ENCODE data around the gene CA9.
"Not testable (repeated sequence)": the region's sequence is repeated elsewhere in the genome, so short reads cannot be mapped to it uniquely, and the experiment has no call there.

Gene CA9

DNA sequence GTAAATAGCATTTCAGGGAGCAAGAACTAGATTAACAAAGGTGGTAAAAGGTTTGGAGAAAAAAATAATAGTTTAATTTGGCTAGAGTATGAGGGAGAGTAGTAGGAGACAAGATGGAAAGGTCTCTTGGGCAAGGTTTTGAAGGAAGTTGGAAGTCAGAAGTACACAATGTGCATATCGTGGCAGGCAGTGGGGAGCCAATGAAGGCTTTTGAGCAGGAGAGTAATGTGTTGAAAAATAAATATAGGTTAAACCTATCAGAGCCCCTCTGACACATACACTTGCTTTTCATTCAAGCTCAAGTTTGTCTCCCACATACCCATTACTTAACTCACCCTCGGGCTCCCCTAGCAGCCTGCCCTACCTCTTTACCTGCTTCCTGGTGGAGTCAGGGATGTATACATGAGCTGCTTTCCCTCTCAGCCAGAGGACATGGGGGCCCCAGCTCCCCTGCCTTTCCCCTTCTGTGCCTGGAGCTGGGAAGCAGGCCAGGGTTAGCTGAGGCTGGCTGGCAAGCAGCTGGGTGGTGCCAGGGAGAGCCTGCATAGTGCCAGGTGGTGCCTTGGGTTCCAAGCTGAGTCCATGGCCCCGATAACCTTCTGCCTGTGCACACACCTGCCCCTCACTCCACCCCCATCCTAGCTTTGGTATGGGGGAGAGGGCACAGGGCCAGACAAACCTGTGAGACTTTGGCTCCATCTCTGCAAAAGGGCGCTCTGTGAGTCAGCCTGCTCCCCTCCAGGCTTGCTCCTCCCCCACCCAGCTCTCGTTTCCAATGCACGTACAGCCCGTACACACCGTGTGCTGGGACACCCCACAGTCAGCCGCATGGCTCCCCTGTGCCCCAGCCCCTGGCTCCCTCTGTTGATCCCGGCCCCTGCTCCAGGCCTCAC, at the start of gene CA9:
CA9 (plus strand) TSS at position 797 of the 893 bp plus-strand sequence; CDS start at position 829, 32 bp downstream.
- H3K9me3 Mint-ChIP-seq = no peaks in the 10 kb centered on the region
- H3K27ac Mint-ChIP-seq = peak within 1 kb of the TSS; percentile 76
- H3K4me3 Mint-ChIP-seq = peak within 1 kb of the TSS; percentile 73

DNA sequence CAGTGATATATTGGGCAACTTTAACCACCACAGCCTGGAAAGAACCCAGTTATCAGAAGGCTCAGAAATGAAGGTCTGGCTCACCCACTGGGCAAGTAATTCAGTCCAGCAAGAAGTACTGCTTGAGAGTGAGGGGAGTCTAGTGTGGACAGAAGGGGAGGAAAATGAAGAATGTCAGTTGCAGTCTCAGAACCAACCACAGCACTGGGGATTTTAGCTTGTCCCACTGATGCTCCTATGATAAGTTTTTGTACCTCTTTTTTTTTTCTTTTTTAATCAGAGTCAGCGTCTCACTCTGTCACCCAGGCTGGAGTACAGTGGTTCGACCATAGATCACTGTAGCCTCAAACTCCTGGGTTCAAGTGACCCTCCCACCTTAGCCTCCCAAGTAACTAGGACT, 46.2 kb upstream of the CA9 start:
- no peaks in the 10 kb centered on the region for H3K4me1 Mint-ChIP-seq
- no peaks in the 10 kb centered on the region for H3K36me3 Mint-ChIP-seq
- no peak overlapping the region for H3K27ac Mint-ChIP-seq
- no peak overlapping the region for H3K4me3 Mint-ChIP-seq
- H3K9me3 Mint-ChIP-seq = no peaks in the 10 kb centered on the region
- no peaks in the 10 kb centered on the region for H3K27me3 Mint-ChIP-seq

More for the DNA sequence above, at the start of gene CA9:
- Mint-ChIP-seq H3K27me3 (no peaks in the 10 kb centered on the region), H3K4me1 (peaks cover 16% of the 10 kb centered on the region), H3K36me3 (no peaks in the 10 kb centered on the region)

DNA sequence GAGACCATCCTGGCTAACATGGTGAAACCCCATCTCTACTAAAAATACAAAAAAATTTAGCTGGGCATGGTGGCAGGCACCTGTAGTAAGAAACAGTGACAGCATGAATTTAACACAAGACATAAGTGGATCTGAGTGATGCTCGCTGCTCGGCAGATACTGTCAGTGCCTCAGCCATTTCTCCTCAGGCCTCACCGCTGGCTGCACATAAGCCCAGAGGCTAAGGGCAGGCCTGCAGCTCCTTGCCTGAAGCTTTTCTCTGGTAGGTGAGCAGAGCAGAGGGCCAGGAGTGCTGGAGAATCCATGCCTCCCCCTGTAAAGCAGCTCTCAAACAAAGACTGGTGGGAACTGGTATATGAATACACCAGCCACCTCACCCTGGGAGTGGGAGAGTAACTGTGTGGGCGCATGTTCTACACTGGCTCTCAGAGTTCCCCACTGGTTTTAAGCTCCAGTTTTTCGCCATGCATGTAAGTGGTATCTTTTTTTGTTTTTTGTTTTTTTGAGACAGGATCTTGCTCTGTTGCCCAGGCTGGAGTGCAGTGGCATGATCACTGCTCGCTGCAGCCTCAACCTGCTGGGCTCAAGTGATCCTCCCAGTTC, 45.2 kb upstream of the CA9 start:
- no peaks in the 10 kb centered on the region for H3K27me3 Mint-ChIP-seq
- no peak overlapping the region for H3K27ac Mint-ChIP-seq
- no peaks in the 10 kb centered on the region for H3K36me3 Mint-ChIP-seq
- H3K4me1 Mint-ChIP-seq = no peaks in the 10 kb centered on the region
- H3K9me3 Mint-ChIP-seq = no peaks in the 10 kb centered on the region
- H3K4me3 Mint-ChIP-seq = no peak overlapping the region

DNA sequence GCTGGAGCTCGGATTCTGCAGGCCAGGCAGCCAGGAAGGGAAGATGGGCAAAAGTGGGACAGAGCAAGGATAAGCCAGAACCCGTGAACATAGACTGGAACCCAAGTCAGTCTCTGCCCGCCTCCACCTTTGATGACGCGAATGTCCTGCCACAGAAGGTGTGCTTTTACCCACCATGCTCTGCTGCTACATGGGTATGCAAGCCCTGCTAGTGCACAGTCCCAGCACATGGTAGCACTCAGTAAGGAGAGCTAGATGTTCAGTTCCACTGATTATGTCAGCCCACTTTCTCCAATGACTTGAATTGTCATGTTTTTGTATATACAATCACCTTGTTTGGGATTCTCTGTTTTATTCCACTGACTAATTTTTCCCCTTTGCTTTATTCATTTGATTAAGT, 44.1 kb upstream of the CA9 start:
- Mint-ChIP-seq H3K9me3 (no peaks in the 10 kb centered on the region), H3K27me3 (no peaks in the 10 kb centered on the region), H3K4me1 (peaks cover under 1% of the 10 kb centered on the region), H3K36me3 (no peaks in the 10 kb centered on the region), H3K27ac (no peak overlapping the region), H3K4me3 (no peak overlapping the region)

DNA sequence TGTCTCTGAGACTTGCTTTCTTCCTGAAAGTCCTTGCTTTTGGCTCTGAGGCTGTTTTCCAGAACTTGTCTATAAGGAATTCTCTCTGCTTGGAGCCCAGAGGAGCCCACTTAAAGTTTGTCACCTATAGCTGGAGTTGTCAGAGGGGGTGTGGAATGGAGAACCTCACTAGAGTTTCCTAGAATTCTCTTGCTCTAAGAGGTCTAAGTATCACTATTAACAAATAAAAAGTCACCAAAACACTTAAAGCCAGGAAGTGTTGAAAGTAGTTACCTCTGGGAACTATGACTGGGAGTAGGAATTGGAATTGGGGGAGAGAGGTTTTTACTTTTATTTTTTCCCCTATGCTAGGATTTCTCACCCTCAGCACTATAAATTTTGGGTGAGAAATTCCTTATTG, 38.0 kb upstream of the CA9 start:
- no peaks in the 10 kb centered on the region for H3K27me3 Mint-ChIP-seq
- H3K4me1 Mint-ChIP-seq = peaks cover 55% of the 10 kb centered on the region
- peaks cover 3% of the 10 kb centered on the region for H3K36me3 Mint-ChIP-seq
- no peaks in the 10 kb centered on the region for H3K9me3 Mint-ChIP-seq
- peak overlapping the region; percentile 35 for H3K27ac Mint-ChIP-seq
- no peak overlapping the region for H3K4me3 Mint-ChIP-seq

DNA sequence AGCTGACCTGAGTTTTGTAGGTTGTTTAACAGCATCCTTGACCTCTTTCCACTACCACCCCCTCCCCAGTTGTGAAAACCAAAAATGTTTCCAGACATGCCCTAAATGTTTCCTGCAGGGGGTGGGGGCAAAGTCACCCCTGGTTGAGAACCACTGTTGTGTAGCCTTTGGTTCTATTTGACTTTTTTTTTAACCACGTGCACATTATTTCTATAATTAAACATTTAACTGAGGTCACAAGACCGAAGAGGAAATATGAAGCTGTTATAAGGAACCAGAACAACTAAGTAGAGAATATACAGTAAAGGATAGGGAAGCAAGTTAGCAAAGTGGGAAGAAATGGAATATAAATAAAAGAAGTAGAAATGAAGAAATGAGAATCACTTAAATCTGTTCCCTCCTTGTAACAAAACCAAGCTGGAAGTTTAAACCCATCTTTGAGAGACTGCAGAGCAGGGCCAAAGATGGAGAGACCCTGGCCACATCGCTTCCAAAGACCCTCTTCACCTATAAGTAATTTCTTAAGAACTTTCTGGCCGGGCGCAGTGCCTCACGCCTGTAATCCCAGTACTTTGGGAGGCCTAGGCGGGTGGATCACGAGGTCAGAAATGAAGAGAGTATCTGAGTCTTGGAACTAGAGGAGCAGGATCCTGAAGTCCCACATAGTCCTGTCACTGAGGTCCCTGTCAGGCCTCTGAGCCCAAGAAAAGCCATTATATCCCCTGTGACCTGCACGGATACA, 37.4 kb upstream of the CA9 start:
- H3K36me3 Mint-ChIP-seq = peaks cover 3% of the 10 kb centered on the region
- H3K27ac Mint-ChIP-seq = peak overlapping the region; percentile 35
- H3K4me3 Mint-ChIP-seq = peak overlapping the region; percentile 27
- H3K27me3 Mint-ChIP-seq = no peaks in the 10 kb centered on the region
- peaks cover 60% of the 10 kb centered on the region for H3K4me1 Mint-ChIP-seq
- H3K9me3 Mint-ChIP-seq = no peaks in the 10 kb centered on the region

DNA sequence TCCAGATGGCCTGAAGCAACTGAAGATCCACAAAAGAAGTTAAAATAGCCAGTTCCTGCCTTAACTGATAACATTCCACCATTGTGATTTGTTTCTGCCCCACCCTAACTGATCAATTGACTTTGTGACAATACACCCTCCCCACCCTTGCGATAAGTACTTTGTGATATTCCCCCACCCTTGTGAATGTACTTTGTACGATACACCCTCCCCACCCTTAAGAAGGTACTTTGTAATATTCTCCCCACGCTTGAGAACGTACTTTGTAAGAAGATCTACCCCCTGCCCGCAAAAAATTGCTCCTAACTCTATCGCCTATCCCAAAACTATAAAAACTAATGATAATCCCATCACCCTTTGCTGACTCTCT, 36.9 kb upstream of the CA9 start:
- not testable (repeated sequence) for H3K27ac Mint-ChIP-seq, H3K36me3 Mint-ChIP-seq, H3K9me3 Mint-ChIP-seq, H3K27me3 Mint-ChIP-seq, H3K4me3 Mint-ChIP-seq
- peaks cover 65% of the 10 kb centered on the region for H3K4me1 Mint-ChIP-seq

DNA sequence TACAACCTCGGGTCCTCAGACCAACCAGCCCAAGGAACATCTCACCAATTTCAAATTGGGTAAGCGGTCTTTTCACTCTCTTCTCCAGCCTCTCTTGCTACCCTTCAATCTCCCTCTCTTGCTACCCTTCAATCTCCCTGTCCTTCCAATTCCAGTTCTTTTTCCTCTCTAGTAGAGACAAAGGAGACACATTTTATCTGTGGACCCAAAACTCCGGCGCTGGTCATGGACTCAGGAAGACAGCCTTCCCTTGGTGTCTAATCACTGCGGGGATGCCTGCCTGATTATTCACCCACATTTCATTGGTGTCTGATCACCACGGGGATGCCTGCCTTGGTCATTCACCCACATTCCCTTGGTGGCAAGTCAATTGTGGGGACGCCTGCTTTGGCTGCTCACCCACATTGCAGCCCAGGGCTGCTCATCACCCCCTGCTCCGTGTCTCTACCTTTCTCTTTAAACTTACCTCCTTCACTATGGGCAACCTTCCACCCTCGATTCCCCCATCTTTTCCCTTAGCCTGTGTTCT, 36.2 kb upstream of the CA9 start:
- not testable (repeated sequence) for H3K4me3 Mint-ChIP-seq, H3K36me3 Mint-ChIP-seq, H3K27me3 Mint-ChIP-seq, H3K9me3 Mint-ChIP-seq
- Mint-ChIP-seq H3K27ac (peak overlapping the region; percentile 63), H3K4me1 (peaks cover 66% of the 10 kb centered on the region)

DNA sequence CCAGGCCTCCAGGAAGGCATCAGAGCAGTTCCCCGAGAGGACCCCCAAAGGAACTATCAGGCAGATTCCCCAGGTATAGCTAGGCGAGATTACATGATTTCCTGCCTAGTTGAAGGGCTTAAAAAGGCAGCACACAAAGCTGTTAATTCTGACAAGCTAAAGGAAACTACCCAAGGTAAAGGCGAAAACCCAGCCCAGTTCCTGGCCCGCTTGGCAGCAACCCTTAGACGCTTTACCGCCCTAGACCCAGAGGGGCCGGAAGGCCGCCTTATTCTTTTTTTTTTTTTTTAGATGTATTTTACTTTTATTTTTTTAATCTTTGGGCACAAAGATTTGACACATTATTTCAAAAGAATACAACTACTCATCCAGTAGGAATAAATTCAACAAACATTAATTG, 35.0 kb upstream of the CA9 start:
- not testable (repeated sequence) for H3K36me3 Mint-ChIP-seq, H3K9me3 Mint-ChIP-seq, H3K4me3 Mint-ChIP-seq, H3K27me3 Mint-ChIP-seq
- Mint-ChIP-seq H3K27ac (peak overlapping the region; percentile 74), H3K4me1 (peaks cover 74% of the 10 kb centered on the region)

DNA sequence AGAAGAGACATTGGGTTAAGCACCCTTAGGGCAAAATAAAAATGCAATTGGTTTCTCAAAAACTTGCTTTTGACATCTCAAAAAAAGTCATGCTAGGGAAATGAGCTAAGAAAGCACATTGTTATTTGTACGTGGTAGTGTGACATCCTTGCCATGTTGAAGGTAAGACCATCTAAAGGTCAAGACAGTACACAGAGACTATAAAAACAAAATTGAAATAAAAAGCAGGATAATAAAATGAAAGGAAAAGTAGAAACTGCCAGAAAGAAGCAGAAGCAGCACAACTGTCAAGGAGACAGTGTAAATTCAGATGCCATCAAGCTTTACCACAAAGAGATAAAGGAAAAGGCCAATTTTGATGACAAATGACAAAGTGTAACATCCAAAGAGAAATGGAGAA, 34.5 kb upstream of the CA9 start:
- Mint-ChIP-seq H3K4me3 (peak overlapping the region; percentile 52), H3K27ac (peak overlapping the region; percentile 87), H3K4me1 (peaks cover 74% of the 10 kb centered on the region)
- H3K36me3 Mint-ChIP-seq, H3K9me3 Mint-ChIP-seq, H3K27me3 Mint-ChIP-seq: not testable (repeated sequence)

DNA sequence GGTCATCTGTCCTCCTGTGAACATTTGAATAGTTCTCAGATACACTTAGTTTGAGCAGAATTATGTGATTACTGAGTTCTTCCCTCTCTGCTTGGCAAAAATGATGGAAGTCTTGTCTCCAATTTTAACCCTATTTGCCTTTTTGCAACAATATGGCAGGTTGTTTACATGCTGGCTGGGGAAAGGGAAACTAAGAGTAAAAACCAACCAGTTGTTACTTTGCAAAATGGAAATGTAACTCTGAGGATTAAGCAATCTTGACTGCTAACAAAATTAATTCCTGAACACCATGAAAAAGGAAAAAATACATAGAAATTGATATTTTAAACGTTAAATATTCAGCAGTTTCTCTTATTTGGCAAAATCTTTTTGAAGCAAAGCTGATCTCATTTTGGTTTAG, 34.1 kb upstream of the CA9 start:
- peak overlapping the region; percentile 87 for H3K27ac Mint-ChIP-seq
- peaks cover 3% of the 10 kb centered on the region for H3K36me3 Mint-ChIP-seq
- no peaks in the 10 kb centered on the region for H3K27me3 Mint-ChIP-seq
- H3K4me3 Mint-ChIP-seq = peak overlapping the region; percentile 52
- no peaks in the 10 kb centered on the region for H3K9me3 Mint-ChIP-seq
- peaks cover 77% of the 10 kb centered on the region for H3K4me1 Mint-ChIP-seq

DNA sequence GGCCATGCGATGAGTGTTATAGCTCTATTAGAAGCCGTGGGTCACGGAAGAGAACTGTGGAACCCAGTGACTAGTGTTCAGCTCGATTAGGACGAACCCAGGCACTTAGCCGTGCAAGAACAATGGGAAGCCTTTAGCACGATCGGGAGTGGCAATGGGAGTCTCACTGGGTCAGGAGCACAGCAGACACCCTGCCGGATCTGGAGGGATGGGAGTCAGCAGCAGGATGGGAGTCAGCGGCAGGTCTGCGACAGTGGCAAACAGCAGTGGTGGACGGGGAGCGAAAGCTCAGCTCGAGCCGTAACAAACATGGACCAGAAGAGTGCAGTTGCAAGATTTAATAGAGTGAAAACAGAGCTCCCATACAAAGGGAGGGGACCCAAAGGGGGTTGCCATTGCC, 33.3 kb upstream of the CA9 start:
- H3K9me3 Mint-ChIP-seq, H3K27ac Mint-ChIP-seq, H3K27me3 Mint-ChIP-seq, H3K4me3 Mint-ChIP-seq, H3K36me3 Mint-ChIP-seq: not testable (repeated sequence)
- peaks cover 74% of the 10 kb centered on the region for H3K4me1 Mint-ChIP-seq

DNA sequence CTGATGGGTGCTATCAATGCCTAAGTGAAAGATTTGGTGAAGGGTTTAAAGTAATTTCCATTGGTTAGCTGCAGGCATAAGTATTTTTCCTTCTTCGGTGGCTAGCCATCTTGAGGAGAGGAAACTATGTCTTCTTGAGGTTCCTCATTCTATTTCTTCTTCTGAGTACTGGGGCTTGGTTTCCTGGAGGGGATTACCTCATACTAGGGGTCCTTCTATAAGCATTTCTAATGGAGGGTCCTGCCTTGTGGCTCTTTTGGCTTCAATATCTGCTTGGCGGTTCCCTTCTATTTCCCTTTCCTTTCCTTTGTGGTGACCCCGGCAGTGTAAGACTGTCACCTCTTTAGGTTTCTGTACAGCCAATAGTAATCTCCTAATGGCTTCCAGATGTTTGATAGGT, 32.2 kb upstream of the CA9 start:
- H3K27me3 Mint-ChIP-seq, H3K4me3 Mint-ChIP-seq, H3K9me3 Mint-ChIP-seq, H3K27ac Mint-ChIP-seq, H3K36me3 Mint-ChIP-seq: not testable (repeated sequence)
- H3K4me1 Mint-ChIP-seq = peaks cover 69% of the 10 kb centered on the region

DNA sequence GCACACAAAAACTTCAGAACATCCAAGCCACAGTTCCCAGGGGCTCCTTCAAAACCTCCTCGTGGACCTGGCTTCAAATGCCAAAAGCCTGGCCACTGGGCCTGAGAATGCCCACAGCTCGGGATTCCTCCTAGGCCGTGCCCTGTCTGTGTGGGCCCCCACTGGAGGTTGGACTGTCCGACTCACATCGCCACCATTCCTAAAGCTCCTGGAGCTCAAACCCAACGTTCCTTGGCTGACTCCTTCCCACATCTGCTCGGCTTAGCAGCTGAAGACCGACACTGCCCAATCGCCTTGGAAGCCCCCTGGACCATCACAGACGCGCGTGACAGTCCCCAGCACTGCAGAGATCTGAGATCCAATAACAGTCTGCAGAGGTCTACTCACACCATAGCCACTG, 30.7 kb upstream of the CA9 start:
- Mint-ChIP-seq H3K27ac (no peak overlapping the region), H3K36me3 (peaks cover 3% of the 10 kb centered on the region), H3K4me1 (peaks cover 64% of the 10 kb centered on the region), H3K27me3 (no peaks in the 10 kb centered on the region), H3K4me3 (no peak overlapping the region), H3K9me3 (no peaks in the 10 kb centered on the region)

DNA sequence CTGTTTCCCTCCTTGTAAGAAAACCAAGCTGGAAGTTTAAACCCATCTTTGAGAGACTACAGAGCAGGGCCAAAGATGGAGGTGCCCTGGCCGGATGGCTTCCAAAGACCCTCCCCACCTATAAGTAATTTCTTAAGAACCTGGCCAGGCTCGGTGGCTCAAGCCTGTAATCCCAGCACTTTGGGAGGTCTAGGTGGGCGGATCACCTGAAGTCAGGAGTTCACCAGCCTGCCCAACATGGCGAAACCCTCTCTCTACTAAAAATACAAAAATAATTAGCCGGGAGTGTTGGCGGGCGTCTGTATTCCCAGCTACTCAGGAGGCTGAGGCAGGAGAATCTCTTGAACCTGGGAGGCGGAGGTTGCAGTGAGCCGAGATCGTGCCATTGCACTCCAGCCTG, 28.0 kb upstream of the CA9 start:
- Mint-ChIP-seq H3K4me1 (peaks cover 66% of the 10 kb centered on the region), H3K27ac (peak overlapping the region; percentile 8), H3K4me3 (peak overlapping the region; percentile 94)
- H3K9me3 Mint-ChIP-seq, H3K36me3 Mint-ChIP-seq, H3K27me3 Mint-ChIP-seq: not testable (repeated sequence)

DNA sequence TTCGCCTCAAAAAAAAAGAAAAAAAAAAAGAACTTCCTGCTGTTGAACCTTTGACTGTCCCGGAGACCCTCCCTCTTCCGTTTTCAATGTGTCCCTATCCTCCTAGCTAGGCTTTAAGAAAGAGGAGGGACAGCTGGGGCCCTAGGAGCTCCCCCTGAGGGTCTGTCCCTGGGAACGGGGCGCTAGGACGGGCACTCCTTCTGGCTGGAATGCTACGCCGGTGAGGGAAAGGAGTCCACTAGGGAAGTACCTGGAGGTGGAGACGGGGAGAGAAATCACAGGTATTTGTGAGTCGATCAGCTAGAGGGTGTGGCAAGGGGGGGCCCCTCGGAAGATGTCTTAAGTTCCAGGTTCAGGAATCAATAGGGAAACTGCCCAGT, 27.6 kb upstream of the CA9 start:
- no peaks in the 10 kb centered on the region for H3K27me3 Mint-ChIP-seq
- peak overlapping the region; percentile 94 for H3K4me3 Mint-ChIP-seq

More for the DNA sequence above, 27.6 kb upstream of the CA9 start:
- H3K27ac Mint-ChIP-seq = peak overlapping the region; percentile 95
- no peaks in the 10 kb centered on the region for H3K9me3 Mint-ChIP-seq
- no peaks in the 10 kb centered on the region for H3K36me3 Mint-ChIP-seq
- H3K4me1 Mint-ChIP-seq = peaks cover 66% of the 10 kb centered on the region

Data from activated naive CD4-positive, alpha-beta T cell treated with anti-CD3 and anti-CD28 coated beads, Interleukin-2, amount 50 U/mL, for 24 hours (primary cell).